A673 (cell line): ENCODE results near the gene HOXC13. TPM values are rescaled to one million over a fixed set of nuclear protein-coding genes. Genes with fewer than 3 reads are reported as not detected.

Source experiments
- BruUV-seq: library from RNA; stranded (reverse); fragments of 400-500 nt; replicated peaks from 2 replicates; lab custom pipeline; 2021; lab: Mats Ljungman, UMichigan
- CTCF ChIA-PET: fragments of 300-600 bp; sonication (Branson Sonifier 250); formaldehyde crosslinking; loops from one replicate; lab custom pipeline; 2022; ENCODE audit warnings: antibody characterized with exemption; lab: Charles Lee
- POLR2A ChIA-PET: fragments of 300-600 bp; sonication (Branson Sonifier 250); formaldehyde crosslinking; loops from one replicate; lab custom pipeline; 2022; ENCODE audit warnings: antibody characterized with exemption; ENCODE audit not compliant: low non-redundant PET; lab: Charles Lee
- DNase-seq: peaks from one replicate; pipeline ENCODE4 v3.0.0-alpha.2; 2015; ENCODE audit warnings: low spot score
- H3K27ac ChIP-seq: fragments of 200-600 bp; sonication (generic); 2 replicates; pipeline ENCODE4 v1.5.1; 2016; ENCODE audit warnings: mixed run types, low read depth, mild to moderate bottlenecking, mixed read lengths, antibody characterized with exemption, low read length; ENCODE audit not compliant: poor library complexity, severe bottlenecking
- H3K27me3 ChIP-seq: fragments of 200-600 bp; sonication (generic); replicated peaks from 2 replicates; pipeline ENCODE4 v1.6.1; 2017; ENCODE audit warnings: mixed run types, low read depth, mild to moderate bottlenecking, mixed read lengths, antibody characterized with exemption, low read length; ENCODE audit not compliant: insufficient read depth, poor library complexity
- H3K36me3 ChIP-seq: fragments of 200-600 bp; sonication (generic); 2 replicates; pipeline ENCODE4 v1.6.1; 2016; ENCODE audit warnings: mixed run types, mild to moderate bottlenecking, mixed read lengths, antibody characterized with exemption, low read length; ENCODE audit not compliant: insufficient read depth, poor library complexity, severe bottlenecking
- H3K4me1 ChIP-seq: fragments of 200-600 bp; sonication (generic); 2 replicates; pipeline ENCODE4 v1.6.1; 2017; ENCODE audit warnings: mixed run types, mild to moderate bottlenecking, mixed read lengths, antibody characterized with exemption, low read length; ENCODE audit not compliant: insufficient read depth, poor library complexity, severe bottlenecking
- H3K4me3 ChIP-seq: fragments of 200-600 bp; sonication (generic); 2 replicates; pipeline ENCODE4 v1.5.1; 2016; ENCODE audit warnings: low read depth, mixed run types, mild to moderate bottlenecking, mixed read lengths, low read length; ENCODE audit not compliant: poor library complexity, severe bottlenecking
- H3K9me3 ChIP-seq: fragments of 200-600 bp; sonication (generic); 2 replicates; pipeline ENCODE4 v1.6.1; 2016; ENCODE audit warnings: mixed run types, low read depth, mild to moderate bottlenecking, mixed read lengths, antibody characterized with exemption, low read length; ENCODE audit not compliant: poor library complexity, severe bottlenecking
- EZH2 ChIP-seq: fragments of 200-600 bp; sonication (generic); IDR thresholded peaks from 2 replicates; pipeline ENCODE4 v1.6.1; 2017; ENCODE audit warnings: borderline replicate concordance, low read depth, mild to moderate bottlenecking, mixed read lengths, antibody characterized with exemption, low read length; ENCODE audit not compliant: poor library complexity, severe bottlenecking
- intact Hi-C: fragments of 100-400 bp; cut with micrococcal nuclease; formaldehyde crosslinking; loops from one replicate; pipeline ENCODE4 v1.10.0; 2022; ENCODE audit not compliant: unreplicated experiment
- total RNA-seq: library from RNA; stranded (reverse); gene quantifications from 2 replicates; pipeline ENCODE4 v1.2.3, GENCODE V29; 2021
- TF ChIP-seq, protein P1 (sequence below): fragments of 300-800, 200-600 bp; sonication (generic); conservative IDR thresholded peaks from 2 replicates; pipeline ENCODE4 v1.5.1; 2017; ENCODE audit warnings: low read depth, mild to moderate bottlenecking, antibody characterized with exemption, low read length, moderate library complexity, mixed read lengths

HOXC13 gene
- total RNA-seq, 1 experiment from 2014 or later: 10.1 TPM

GRCh38 chr12:53977596-53978445 lies 39.2 kb downstream of the HOXC13 start:
- no peak for DNase-seq
- intact Hi-C loops: no loop called here
- peaks cover 49% of the 10 kb centered on the region for H3K4me1 ChIP-seq
- no peaks in the 10 kb centered on the region for H3K27me3 ChIP-seq
- peaks cover 6% of the 10 kb centered on the region for H3K9me3 ChIP-seq
- no TSS peak for BruUV-seq
- peak overlapping the region; percentile 68 for H3K27ac ChIP-seq
- ChIA-PET CTCF (no interaction called here), POLR2A (no interaction called here)
- TF ChIP-seq, protein P1, sequence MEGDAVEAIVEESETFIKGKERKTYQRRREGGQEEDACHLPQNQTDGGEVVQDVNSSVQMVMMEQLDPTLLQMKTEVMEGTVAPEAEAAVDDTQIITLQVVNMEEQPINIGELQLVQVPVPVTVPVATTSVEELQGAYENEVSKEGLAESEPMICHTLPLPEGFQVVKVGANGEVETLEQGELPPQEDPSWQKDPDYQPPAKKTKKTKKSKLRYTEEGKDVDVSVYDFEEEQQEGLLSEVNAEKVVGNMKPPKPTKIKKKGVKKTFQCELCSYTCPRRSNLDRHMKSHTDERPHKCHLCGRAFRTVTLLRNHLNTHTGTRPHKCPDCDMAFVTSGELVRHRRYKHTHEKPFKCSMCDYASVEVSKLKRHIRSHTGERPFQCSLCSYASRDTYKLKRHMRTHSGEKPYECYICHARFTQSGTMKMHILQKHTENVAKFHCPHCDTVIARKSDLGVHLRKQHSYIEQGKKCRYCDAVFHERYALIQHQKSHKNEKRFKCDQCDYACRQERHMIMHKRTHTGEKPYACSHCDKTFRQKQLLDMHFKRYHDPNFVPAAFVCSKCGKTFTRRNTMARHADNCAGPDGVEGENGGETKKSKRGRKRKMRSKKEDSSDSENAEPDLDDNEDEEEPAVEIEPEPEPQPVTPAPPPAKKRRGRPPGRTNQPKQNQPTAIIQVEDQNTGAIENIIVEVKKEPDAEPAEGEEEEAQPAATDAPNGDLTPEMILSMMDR: no peak
- no peak for TF ChIP-seq EZH2
- no peak overlapping the region for H3K4me3 ChIP-seq
- H3K36me3 ChIP-seq: no peaks in the 10 kb centered on the region

GRCh38 chr12:53978477-53979356 lies 40.1 kb downstream of the HOXC13 start:
- intact Hi-C loops: no loop called here
- TF ChIP-seq, protein P1: no peak
- TF ChIP-seq EZH2: no peak
- peaks cover 6% of the 10 kb centered on the region for H3K9me3 ChIP-seq
- POLR2A ChIA-PET: no interaction called here
- peak; percentile 73 for DNase-seq
- H3K4me1 ChIP-seq: peaks cover 44% of the 10 kb centered on the region
- no peaks in the 10 kb centered on the region for H3K36me3 ChIP-seq
- peak overlapping the region; percentile 10 for H3K4me3 ChIP-seq
- peak overlapping the region; percentile 71 for H3K27ac ChIP-seq
- no TSS peak for BruUV-seq
- CTCF ChIA-PET: no interaction called here
- no peaks in the 10 kb centered on the region for H3K27me3 ChIP-seq

- TF ChIP-seq, protein P1: no peak
- TF ChIP-seq EZH2: no peak
- DNase-seq: no peak
- ChIA-PET CTCF (interaction anchor here (1.0 kb wide), 1 partner anchor 221 kb away, joined by 4 read pairs; no protein-coding TSS in a partner anchor), POLR2A (no interaction called here)
- Histone ChIP-seq H3K4me3 (no peak overlapping the region), H3K9me3 (peaks cover 6% of the 10 kb centered on the region), H3K27ac (peak overlapping the region; percentile 32), H3K4me1 (peaks cover 45% of the 10 kb centered on the region), H3K27me3 (no peaks in the 10 kb centered on the region), H3K36me3 (no peaks in the 10 kb centered on the region)
- no TSS peak for BruUV-seq
- intact Hi-C loops: loop anchor here (5.0 to 10.0 kb wide), 3 partner anchors 213 to 395 kb away; no protein-coding TSS in a partner anchor
These were observed 41.6 kb downstream of the HOXC13 start for GRCh38 chr12:53980104-53980801.
